ENCODE measurements around the gene PXYLP1.

PXYLP1 gene

GRCh38 chr3:141341536-141341935 lies 109.9 kb downstream of the PXYLP1 start:
- no peaks in the 10 kb centered on the region for H3K27me3 ChIP-seq (ENCODE audit: control insufficient read depth, insufficient read depth, low read length)
- no peak overlapping the region for H3K4me2 ChIP-seq (ENCODE audit: low read length)
- H3K79me2 ChIP-seq, result no peaks in the 10 kb centered on the region
- H2AFZ ChIP-seq, result no peak overlapping the region
- no peak overlapping the region for H3K9ac ChIP-seq
- H3K4me1 ChIP-seq, result no peaks in the 10 kb centered on the region
- H3K9me3 ChIP-seq (ENCODE audit: control insufficient read depth, low read length), result no peaks in the 10 kb centered on the region
- no peak overlapping the region for H3K4me3 ChIP-seq (ENCODE audit: low read depth, low read length)
- H3K27ac ChIP-seq, result no peak overlapping the region
- no peaks in the 10 kb centered on the region for H3K36me3 ChIP-seq (ENCODE audit: control insufficient read depth, insufficient read depth, low read length)
- TF ChIP-seq, protein P1, sequence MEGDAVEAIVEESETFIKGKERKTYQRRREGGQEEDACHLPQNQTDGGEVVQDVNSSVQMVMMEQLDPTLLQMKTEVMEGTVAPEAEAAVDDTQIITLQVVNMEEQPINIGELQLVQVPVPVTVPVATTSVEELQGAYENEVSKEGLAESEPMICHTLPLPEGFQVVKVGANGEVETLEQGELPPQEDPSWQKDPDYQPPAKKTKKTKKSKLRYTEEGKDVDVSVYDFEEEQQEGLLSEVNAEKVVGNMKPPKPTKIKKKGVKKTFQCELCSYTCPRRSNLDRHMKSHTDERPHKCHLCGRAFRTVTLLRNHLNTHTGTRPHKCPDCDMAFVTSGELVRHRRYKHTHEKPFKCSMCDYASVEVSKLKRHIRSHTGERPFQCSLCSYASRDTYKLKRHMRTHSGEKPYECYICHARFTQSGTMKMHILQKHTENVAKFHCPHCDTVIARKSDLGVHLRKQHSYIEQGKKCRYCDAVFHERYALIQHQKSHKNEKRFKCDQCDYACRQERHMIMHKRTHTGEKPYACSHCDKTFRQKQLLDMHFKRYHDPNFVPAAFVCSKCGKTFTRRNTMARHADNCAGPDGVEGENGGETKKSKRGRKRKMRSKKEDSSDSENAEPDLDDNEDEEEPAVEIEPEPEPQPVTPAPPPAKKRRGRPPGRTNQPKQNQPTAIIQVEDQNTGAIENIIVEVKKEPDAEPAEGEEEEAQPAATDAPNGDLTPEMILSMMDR (IDR thresholded peaks at IDR 0.05), result no peak

GRCh38 chr3:141342386-141342785 lies 110.8 kb downstream of the PXYLP1 start:
- Histone ChIP-seq H3K79me2 (no peaks in the 10 kb centered on the region), H3K36me3 (ENCODE audit: control insufficient read depth, insufficient read depth, low read length) (no peaks in the 10 kb centered on the region), H3K27me3 (ENCODE audit: control insufficient read depth, insufficient read depth, low read length) (no peaks in the 10 kb centered on the region), H3K4me2 (ENCODE audit: low read length) (no peak overlapping the region), H2AFZ (no peak overlapping the region), H3K4me3 (ENCODE audit: low read depth, low read length) (no peak overlapping the region), H3K9me3 (ENCODE audit: control insufficient read depth, low read length) (no peaks in the 10 kb centered on the region), H3K4me1 (no peaks in the 10 kb centered on the region), H3K27ac (no peak overlapping the region), H3K9ac (no peak overlapping the region)
- TF ChIP-seq, protein P1 (IDR thresholded peaks at IDR 0.05), result no peak

DNA sequence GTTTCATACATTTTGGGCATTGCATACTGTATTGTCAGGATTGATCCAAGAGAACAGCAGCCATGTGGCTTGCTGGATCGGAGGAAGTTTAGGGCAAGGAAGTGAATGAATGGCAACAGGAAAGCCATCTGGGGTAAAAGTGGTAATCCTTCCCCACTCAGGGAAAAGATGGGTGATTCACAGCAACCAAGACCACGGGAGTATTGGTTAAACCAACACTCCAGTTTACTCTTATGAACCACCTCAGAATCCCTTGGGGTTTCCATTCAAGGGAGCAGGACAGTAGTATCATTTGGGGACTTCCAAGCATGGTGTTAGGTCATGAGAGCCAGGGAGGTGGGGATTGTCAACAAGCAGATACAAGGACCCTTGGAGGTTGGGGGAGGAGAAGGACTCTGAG lies 111.5 kb downstream of the PXYLP1 start:
- Histone ChIP-seq H3K4me3 (ENCODE audit: low read depth, low read length) (no peak overlapping the region), H3K79me2 (no peaks in the 10 kb centered on the region), H3K27me3 (ENCODE audit: control insufficient read depth, insufficient read depth, low read length) (no peaks in the 10 kb centered on the region), H3K36me3 (ENCODE audit: control insufficient read depth, insufficient read depth, low read length) (no peaks in the 10 kb centered on the region), H2AFZ (no peak overlapping the region), H3K9ac (no peak overlapping the region), H3K9me3 (ENCODE audit: control insufficient read depth, low read length) (no peaks in the 10 kb centered on the region), H3K4me1 (no peaks in the 10 kb centered on the region), H3K27ac (no peak overlapping the region), H3K4me2 (ENCODE audit: low read length) (no peak overlapping the region)
- TF ChIP-seq, protein P1 (IDR thresholded peaks at IDR 0.05), result no peak

- no peaks in the 10 kb centered on the region for H3K36me3 ChIP-seq (ENCODE audit: control insufficient read depth, insufficient read depth, low read length)
- no peak overlapping the region for H3K4me3 ChIP-seq (ENCODE audit: low read depth, low read length)
- no peaks in the 10 kb centered on the region for H3K79me2 ChIP-seq
- no peaks in the 10 kb centered on the region for H3K27me3 ChIP-seq (ENCODE audit: control insufficient read depth, insufficient read depth, low read length)
- H3K4me2 ChIP-seq (ENCODE audit: low read length), result no peak overlapping the region
- H2AFZ ChIP-seq, result no peak overlapping the region
- no peaks in the 10 kb centered on the region for H3K9me3 ChIP-seq (ENCODE audit: control insufficient read depth, low read length)
- no peaks in the 10 kb centered on the region for H3K4me1 ChIP-seq
- no peak overlapping the region for H3K27ac ChIP-seq
- no peak overlapping the region for H3K9ac ChIP-seq
- TF ChIP-seq, protein P1 (IDR thresholded peaks at IDR 0.05), result no peak
Observed at GRCh38 chr3:141343865-141344271, 112.2 kb downstream of the PXYLP1 start.

Data from parathyroid adenoma (tissue), 2 donors.